HepG2 (cell line): ENCODE data around the gene BMP6. TPM values are rescaled to one million over a fixed set of nuclear protein-coding genes. Genes with fewer than 3 reads are reported as not detected.

Experiments
- ATAC-seq: fragments of 200-7000 bp; cut with Tn5 transposase; 3 replicates; pipeline ENCODE4 v1.9.1; 2020; ENCODE audit warnings: mild to moderate bottlenecking, moderate library complexity
- BruUV-seq: library from RNA; stranded (reverse); fragments of 400-500 nt; replicated peaks from 2 replicates; lab custom pipeline; 2021; lab: Mats Ljungman, UMichigan
- CTCF ChIA-PET: fragments of 300-600 bp; formaldehyde crosslinking; extraction: SDS; loops from one replicate; lab custom pipeline; 2021; ENCODE audit warnings: low total read pairs, inconsistent platforms, low intra/inter-chr PET ratio; lab: Yijun Ruan, JAX
- POLR2A ChIA-PET: fragments of 350-600 bp; sonication (Branson Sonifier 250); formaldehyde crosslinking; loops from one replicate; lab custom pipeline; 2020; ENCODE audit warnings: antibody characterized with exemption, inconsistent platforms; lab: Yijun Ruan, JAX
- DNase-seq: peaks from one replicate; pipeline ENCODE4 v3.0.0-alpha.2; 2015; ENCODE audit warnings: low spot score
- FAIRE-seq: peaks from 3 replicates; lab custom pipeline; 2011; peaks lifted over from hg19 to GRCh38; lab: Jason Lieb, UNC
- H2AFZ ChIP-seq: one replicate; pipeline ENCODE4 v1.6.1; 2011; ENCODE audit warnings: low read length, inconsistent platforms
- H3K27ac ChIP-seq: fragments of 300-600 bp; 3 replicates; pipeline ENCODE4 v1.8.0; 2011; ENCODE audit warnings: mixed run types, mild to moderate bottlenecking, mixed read lengths, low read length, inconsistent platforms; ENCODE audit not compliant: insufficient read depth; ENCODE audit errors: extremely low read length
- H3K27me3 ChIP-seq, 2 experiments: fragments of 200-600 bp in 1 of 2; 2 replicates in 1 of 2; 3 replicates in 1 of 2; pipeline versions ENCODE4 v1.6.0 to v1.8.0; 2011; ENCODE audit warnings: low read length in 2 of 2, mild to moderate bottlenecking in 2 of 2, moderate library complexity in 2 of 2, inconsistent platforms in 1 of 2; ENCODE audit not compliant: insufficient read depth in 2 of 2, control insufficient read depth in 1 of 2
- H3K36me3 ChIP-seq, 2 experiments: fragments of 200-600 bp in 1 of 2; replicated peaks in 1 of 2; 2 replicates in 1 of 2; 3 replicates in 1 of 2; pipeline versions ENCODE4 v1.5.1 to v1.8.0; 2011; ENCODE audit warnings: low read length in 2 of 2, inconsistent platforms in 1 of 2; ENCODE audit not compliant: insufficient read depth in 2 of 2, control insufficient read depth in 1 of 2
- H3K4me1 ChIP-seq: 2 replicates; pipeline ENCODE4 v1.5.1; 2012; ENCODE audit warnings: low read length, inconsistent platforms; ENCODE audit not compliant: insufficient read depth
- H3K4me2 ChIP-seq: 2 replicates; pipeline ENCODE4 v1.6.0; 2011; ENCODE audit warnings: low read depth, low read length, inconsistent platforms
- H3K4me3 ChIP-seq, 3 experiments: fragments of 200-600 bp in 1 of 3; sonication (generic), shearing (Covaris generic) in 1 of 3; replicated peaks in 1 of 3; 2 replicates each; pipeline ENCODE4 v1.5.1; 2011 to 2016; ENCODE audit warnings: low read length in 3 of 3, inconsistent platforms in 2 of 3, low read depth in 2 of 3, mild to moderate bottlenecking in 2 of 3, control low read depth in 1 of 3, mixed read lengths in 1 of 3; ENCODE audit not compliant: insufficient read depth in 1 of 3
- H3K79me2 ChIP-seq: one replicate; pipeline ENCODE4 v1.6.1; 2011; ENCODE audit warnings: low read length, inconsistent platforms; ENCODE audit not compliant: insufficient read depth
- H3K9ac ChIP-seq: 2 replicates; pipeline ENCODE4 v1.6.0; 2011; ENCODE audit warnings: mild to moderate bottlenecking, low read depth, low read length, inconsistent platforms; ENCODE audit not compliant: insufficient read depth
- H3K9me3 ChIP-seq: 2 replicates; pipeline ENCODE4 v1.5.1; 2012; ENCODE audit warnings: mild to moderate bottlenecking, low read length
- H4K20me1 ChIP-seq: 2 replicates; pipeline ENCODE4 v1.6.0; 2011; ENCODE audit warnings: inconsistent platforms, mild to moderate bottlenecking, low read length, moderate library complexity; ENCODE audit not compliant: insufficient read depth
- FOXC1 ChIP-seq: sonication (generic); formaldehyde crosslinking; IDR thresholded peaks from 2 replicates; pipeline ENCODE4 v1.8.0; 2022; ENCODE audit warnings: mild to moderate bottlenecking, missing genetic modification reagents, borderline replicate concordance
- IRF9 ChIP-seq: sonication (generic); formaldehyde crosslinking; IDR thresholded peaks from 2 replicates; pipeline ENCODE4 v1.8.0; 2022; ENCODE audit warnings: missing genetic modification reagents, mild to moderate bottlenecking, borderline replicate concordance
- MAF1 ChIP-seq: sonication (generic); formaldehyde crosslinking; IDR thresholded peaks from 2 replicates; pipeline ENCODE4 v1.5.0; 2020; ENCODE audit warnings: missing genetic modification reagents, borderline replicate concordance
- NBN ChIP-seq: fragments of 450-650 bp; conservative IDR thresholded peaks from 2 replicates; pipeline ENCODE4 v1.6.1; 2017
- NCOA2 ChIP-seq: sonication (generic); formaldehyde crosslinking; IDR thresholded peaks from 2 replicates; pipeline ENCODE4 v1.8.0; 2022; ENCODE audit warnings: inconsistent platforms
- NKX3-1 ChIP-seq: sonication (generic); formaldehyde crosslinking; IDR thresholded peaks from 2 replicates; pipeline ENCODE4 v1.5.0; 2020; ENCODE audit warnings: missing genetic modification reagents
- POGZ ChIP-seq: sonication (generic); formaldehyde crosslinking; IDR thresholded peaks from 2 replicates; pipeline ENCODE4 v1.4.0; 2020; ENCODE audit warnings: mild to moderate bottlenecking, missing genetic modification reagents
- SCMH1 ChIP-seq: sonication (generic); formaldehyde crosslinking; IDR thresholded peaks from 2 replicates; pipeline ENCODE4 v1.9.0; 2021; ENCODE audit warnings: missing genetic modification reagents, mild to moderate bottlenecking, borderline replicate concordance
- SOX5 ChIP-seq: IDR thresholded peaks from 2 replicates; pipeline ENCODE4 v1.6.1; 2016; ENCODE audit warnings: borderline replicate concordance
- ZBTB1 ChIP-seq: sonication (generic); formaldehyde crosslinking; IDR thresholded peaks from 2 replicates; pipeline ENCODE4 v1.4.0; 2020; ENCODE audit warnings: missing genetic modification reagents, borderline replicate concordance
- ZBTB26 ChIP-seq: IDR thresholded peaks from 2 replicates; pipeline ENCODE4 v1.6.1; 2016; ENCODE audit warnings: missing compliant biosample characterization, missing genetic modification reagents, borderline replicate concordance
- ZBTB8A ChIP-seq: sonication (generic); formaldehyde crosslinking; IDR thresholded peaks from 2 replicates; pipeline ENCODE4 v1.4.0; 2020; ENCODE audit warnings: mild to moderate bottlenecking, low read depth, missing genetic modification reagents, borderline replicate concordance
- ZFP82 ChIP-seq: sonication (generic); formaldehyde crosslinking; IDR thresholded peaks from 2 replicates; pipeline ENCODE4 v1.5.1; 2020; ENCODE audit warnings: mild to moderate bottlenecking, missing genetic modification reagents, borderline replicate concordance
- ZNF235 ChIP-seq: sonication (generic); formaldehyde crosslinking; IDR thresholded peaks from 2 replicates; pipeline ENCODE4 v1.8.1; 2023; ENCODE audit warnings: mild to moderate bottlenecking, missing genetic modification reagents, borderline replicate concordance
- ZNF256 ChIP-seq: sonication (generic); formaldehyde crosslinking; conservative IDR thresholded peaks from 2 replicates; pipeline ENCODE4 v1.4.0; 2020; ENCODE audit warnings: missing genetic modification reagents
- ZNF292 ChIP-seq: sonication (generic); formaldehyde crosslinking; IDR thresholded peaks from 2 replicates; pipeline ENCODE4 v1.8.1; 2022; ENCODE audit warnings: mild to moderate bottlenecking, low read depth, missing genetic modification reagents, borderline replicate concordance
- ZNF430 ChIP-seq: sonication (generic); formaldehyde crosslinking; IDR thresholded peaks from 2 replicates; pipeline ENCODE4 v1.9.0; 2021; ENCODE audit warnings: mild to moderate bottlenecking, missing genetic modification reagents
- ZNF670 ChIP-seq: sonication (generic); formaldehyde crosslinking; IDR thresholded peaks from 2 replicates; pipeline ENCODE4 v1.8.0; 2022; ENCODE audit warnings: mild to moderate bottlenecking, missing genetic modification reagents, borderline replicate concordance
- ZNF788 ChIP-seq: sonication (generic); formaldehyde crosslinking; IDR thresholded peaks from 2 replicates; pipeline ENCODE4 v1.5.0; 2020; ENCODE audit warnings: mild to moderate bottlenecking, missing genetic modification reagents, borderline replicate concordance
- ZNF83 ChIP-seq: sonication (generic); formaldehyde crosslinking; IDR thresholded peaks from 2 replicates; pipeline ENCODE4 v1.4.0; 2020; ENCODE audit warnings: missing genetic modification reagents, mild to moderate bottlenecking, borderline replicate concordance
- WGBS: methylation state at CpG from one replicate; pipeline ENCODE4 v1.1.6; 2017; ENCODE audit warnings: low lambda C conversion rate; 5-methylcytosine and 5-hydroxymethylcytosine counted together
- in situ Hi-C: cut with HindIII; loops from 2 replicates; pipeline ENCODE4 v1.10.0; 2017; ENCODE audit warnings: low pct_unique_long_range_greater_than_20kb; ENCODE audit not compliant: extremely low pct_ligation_motif_present
- intact Hi-C: fragments of 100-400 bp; cut with micrococcal nuclease; formaldehyde crosslinking; loops from one replicate; pipeline ENCODE4 v1.10.0; 2022; ENCODE audit not compliant: unreplicated experiment
- polyA plus RNA-seq, 8 experiments: library from polyadenylated mRNA; depleted of rRNA in 3 of 8; stranded (reverse) in 7 of 8; unstranded in 1 of 8; fragments of >200 nt; fragmentation: Illumina TruSeq in 4 of 8; extraction: Trizol in 4 of 8; gene quantifications; 2 replicates each; pipeline versions ENCODE4 v1.2.1 to v1.2.3, GENCODE V29; 2011 to 2016; ENCODE audit warnings: low read depth in 4 of 8, missing spikeins in 1 of 8, mixed read lengths in 1 of 8; ENCODE audit not compliant: insufficient read depth in 1 of 8
- total RNA-seq, 5 experiments: library from RNA; depleted of rRNA; stranded (reverse); fragments of >200 nt; fragmentation: Illumina TruSeq; extraction: Trizol; gene quantifications; 2 replicates each; pipeline ENCODE4 v1.2.3, GENCODE V29; 2016; ENCODE audit warnings: low read depth in 1 of 5

BMP6 gene
- total and polyA plus RNA-seq, 2 of the 13 experiments (the other 11 are each of a cell fraction or from before 2014, with no cell fraction given): 0.09 to 0.18 TPM

GRCh38 chr6:7868926-7869325, 143.0 kb downstream of the BMP6 start (continued):
- TF ChIP-seq ZBTB26 (CRISPR knock-in tag) (no peak), ZNF430 (CRISPR knock-in tag) (no peak), ZNF256 (CRISPR knock-in tag) (no peak), FOXC1 (CRISPR knock-in tag) (no peak), POGZ (CRISPR knock-in tag) (no peak), ZFP82 (CRISPR knock-in tag) (no peak), NBN (no peak)
- TF ChIP-seq, all 625 proteins: peak for 0

- intact Hi-C loops: no loop called here
- Histone ChIP-seq H4K20me1 (peaks cover 9% of the 10 kb centered on the region; the same call in 1 of the 2 replicates), H3K36me3 (peaks cover 12 to 29% of the 10 kb centered on the region in 2 experiments), H3K4me1 (peaks cover 17% of the 10 kb centered on the region), H3K4me3 (no peak overlapping the region), H3K27ac (no peak overlapping the region), H3K9ac (no peak overlapping the region), H3K9me3 (no peaks in the 10 kb centered on the region), H2AFZ (no peak overlapping the region), H3K4me2 (no peak overlapping the region), H3K79me2 (no peaks in the 10 kb centered on the region), H3K27me3 (no peaks in the 10 kb centered on the region; a peak in 1 of 5 replicates)
- in situ Hi-C loops: no loop called here
- POLR2A ChIA-PET: no interaction called here
- DNase-seq: no peak
- BruUV-seq: no TSS peak
- no peak for FAIRE-seq
- peak; percentile 41 for ATAC-seq
- 99% methylated on average over 10 of the region's 10 CpGs for WGBS
- CTCF ChIA-PET: no interaction called here
- no peak for TF ChIP-seq NCOA2 (CRISPR knock-in tag)
- TF ChIP-seq ZNF670 (CRISPR knock-in tag): no peak
- no peak for TF ChIP-seq ZNF788 (CRISPR knock-in tag)
- TF ChIP-seq ZNF235 (CRISPR knock-in tag): no peak
- no peak for TF ChIP-seq SOX5
- TF ChIP-seq NKX3-1 (CRISPR knock-in tag): no peak
- TF ChIP-seq MAF1 (CRISPR knock-in tag): no peak
- TF ChIP-seq ZBTB8A (CRISPR knock-in tag): no peak
- TF ChIP-seq ZNF83: no peak
- no peak for TF ChIP-seq ZNF292 (CRISPR knock-in tag)
- no peak for TF ChIP-seq ZBTB1
- TF ChIP-seq SCMH1: no peak
- no peak for TF ChIP-seq IRF9 (CRISPR knock-in tag)
Observed at GRCh38 chr6:7878401-7878964, 152.6 kb downstream of the BMP6 start.
